HL-60 (cell line): ENCODE data around the gene NKAIN2.

Experiments used
- DNase-seq, 2 experiments: peaks; one replicate each; pipeline ENCODE4 v3.0.0-alpha.2; 2010 to 2020; ENCODE audit warnings: low read depth in 1 of 2, low spot score in 1 of 2
- H3K27ac ChIP-seq: fragments of 250-450 bp; sonication (Bioruptor Pico); replicated peaks from 2 replicates; pipeline ENCODE4 v1.5.1; 2020; ENCODE audit warnings: mild to moderate bottlenecking, moderate library complexity
- H3K27me3 ChIP-seq: fragments of 250-450 bp; sonication (Bioruptor Pico); 2 replicates; pipeline ENCODE4 v1.5.1; 2021; ENCODE audit warnings: mild to moderate bottlenecking, moderate library complexity; ENCODE audit not compliant: insufficient read depth, poor library complexity, severe bottlenecking
- H3K4me3 ChIP-seq: replicated peaks from 2 replicates; pipeline ENCODE4 v1.5.1; 2011; ENCODE audit warnings: mild to moderate bottlenecking, control low read depth, low read length; ENCODE audit not compliant: insufficient read depth
- CTCF ChIP-seq: IDR thresholded peaks from one replicate; pipeline ENCODE4 v1.5.1; 2011; ENCODE audit warnings: low read length, control low read depth, inconsistent platforms; ENCODE audit not compliant: insufficient read depth
- GABPA ChIP-seq: IDR thresholded peaks from 2 replicates; pipeline ENCODE4 v1.6.1; 2012; ENCODE audit warnings: low read depth
- POLR2AphosphoS5 ChIP-seq: IDR thresholded peaks from 2 replicates; pipeline ENCODE4 v1.6.1; 2012; ENCODE audit warnings: low read depth
- REST ChIP-seq: IDR thresholded peaks from 2 replicates; pipeline ENCODE4 v1.6.1; 2012; ENCODE audit warnings: low read depth; ENCODE audit not compliant: insufficient replicate concordance
- SPI1 ChIP-seq: IDR thresholded peaks from 2 replicates; pipeline ENCODE4 v1.6.1; 2012; ENCODE audit warnings: low read depth, mild to moderate bottlenecking, borderline replicate concordance

The NKAIN2 gene

GRCh38 chr6:124674042-124674441 is 870.4 kb downstream of the NKAIN2 start:
- no peaks in the 10 kb centered on the region for H3K27me3 ChIP-seq
- no peak for DNase-seq
- TF ChIP-seq SPI1 = no peak
- no peak for TF ChIP-seq REST
- no peak for TF ChIP-seq GABPA
- TF ChIP-seq CTCF = no peak
- no peak for TF ChIP-seq POLR2AphosphoS5
- H3K27ac ChIP-seq = no peak overlapping the region
- H3K4me3 ChIP-seq = no peak overlapping the region

- H3K27ac ChIP-seq = no peak overlapping the region
- H3K27me3 ChIP-seq = no peaks in the 10 kb centered on the region
- TF ChIP-seq GABPA (no peak), POLR2AphosphoS5 (no peak), CTCF (no peak), REST (no peak), SPI1 (no peak)
- no peak overlapping the region for H3K4me3 ChIP-seq
- DNase-seq = no peak
These were observed 872.4 kb downstream of the NKAIN2 start for GRCh38 chr6:124676033-124676432.

GRCh38 chr6:124677874-124678273 is 874.2 kb downstream of the NKAIN2 start:
- no peak for TF ChIP-seq SPI1
- TF ChIP-seq GABPA = no peak
- no peak for TF ChIP-seq REST
- TF ChIP-seq POLR2AphosphoS5 = no peak
- no peak for TF ChIP-seq CTCF
- no peak overlapping the region for H3K27ac ChIP-seq
- H3K27me3 ChIP-seq = no peaks in the 10 kb centered on the region
- no peak for DNase-seq
- no peak overlapping the region for H3K4me3 ChIP-seq
